GM18505 (cell line): ENCODE data around the gene SP3.

Experiments
- ATAC-seq: cut with Tn5 transposase; IDR thresholded peaks from one replicate; pipeline ENCODE4 v1.9.1; 2021; ENCODE audit not compliant: unreplicated experiment
- POLR2A ChIP-seq: IDR thresholded peaks from 4 replicates; pipeline ENCODE4 v1.6.1; 2011; ENCODE audit warnings: borderline replicate concordance; ENCODE audit not compliant: insufficient read depth, insufficient read length; ENCODE audit errors: extremely low read depth

The SP3 gene

DNA sequence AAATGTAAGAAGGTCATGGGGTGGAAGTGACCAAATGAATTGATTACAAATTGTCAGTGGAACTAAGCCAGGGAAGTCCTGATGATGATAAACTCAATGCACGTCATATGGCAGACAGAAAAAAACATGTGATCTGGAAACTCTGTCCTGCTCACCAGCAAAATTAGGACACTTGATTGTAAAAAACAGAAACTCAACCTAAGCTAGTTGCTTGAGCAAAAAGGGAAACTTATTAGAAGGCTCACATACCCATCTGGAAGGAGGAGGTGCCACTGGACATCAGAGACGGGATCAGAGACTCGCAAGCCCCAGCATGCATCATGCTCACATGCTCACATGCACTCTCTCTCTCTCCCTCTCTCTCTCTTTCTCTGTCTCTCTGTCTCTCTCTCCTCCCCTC, 96.8 kb downstream of the SP3 start:
- no peak for ATAC-seq
- no peak for TF ChIP-seq POLR2A

DNA sequence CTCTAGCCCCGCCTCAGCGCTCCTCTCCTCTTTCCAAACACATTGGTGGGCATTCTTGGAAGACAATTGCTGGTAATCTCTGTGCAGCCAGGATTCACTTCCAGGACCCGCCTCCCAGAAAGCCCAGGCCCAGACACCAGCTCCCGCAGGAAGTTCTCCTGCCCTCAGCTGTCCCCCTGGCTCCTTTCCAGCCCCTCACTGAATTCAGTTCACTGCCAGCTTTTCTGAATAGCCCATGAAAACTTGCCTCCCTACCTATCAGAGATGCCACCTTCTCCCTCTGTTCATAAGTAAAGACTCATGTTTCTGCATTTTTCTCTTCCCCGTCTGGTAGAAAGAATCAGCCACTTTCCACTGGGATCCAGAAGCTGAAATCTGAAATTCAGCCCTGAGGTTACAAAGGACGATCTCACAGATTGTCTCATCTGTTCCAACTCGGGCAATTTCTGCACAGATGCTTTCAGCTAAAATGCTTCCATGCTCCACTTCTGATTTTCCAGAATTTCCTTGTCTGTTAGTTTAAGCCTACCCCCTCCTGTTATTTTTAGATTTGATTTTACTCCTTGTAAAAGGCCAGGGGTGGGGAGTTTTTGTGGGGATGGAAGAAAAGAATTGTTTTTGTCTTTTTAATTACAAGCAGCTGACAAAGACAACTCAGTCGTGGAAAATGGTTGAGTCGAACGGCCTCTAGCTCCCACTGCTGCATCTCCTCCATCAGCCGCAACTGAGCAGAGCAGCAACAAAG, 98.1 kb downstream of the SP3 start:
- no peak for ATAC-seq
- TF ChIP-seq POLR2A = no peak

DNA sequence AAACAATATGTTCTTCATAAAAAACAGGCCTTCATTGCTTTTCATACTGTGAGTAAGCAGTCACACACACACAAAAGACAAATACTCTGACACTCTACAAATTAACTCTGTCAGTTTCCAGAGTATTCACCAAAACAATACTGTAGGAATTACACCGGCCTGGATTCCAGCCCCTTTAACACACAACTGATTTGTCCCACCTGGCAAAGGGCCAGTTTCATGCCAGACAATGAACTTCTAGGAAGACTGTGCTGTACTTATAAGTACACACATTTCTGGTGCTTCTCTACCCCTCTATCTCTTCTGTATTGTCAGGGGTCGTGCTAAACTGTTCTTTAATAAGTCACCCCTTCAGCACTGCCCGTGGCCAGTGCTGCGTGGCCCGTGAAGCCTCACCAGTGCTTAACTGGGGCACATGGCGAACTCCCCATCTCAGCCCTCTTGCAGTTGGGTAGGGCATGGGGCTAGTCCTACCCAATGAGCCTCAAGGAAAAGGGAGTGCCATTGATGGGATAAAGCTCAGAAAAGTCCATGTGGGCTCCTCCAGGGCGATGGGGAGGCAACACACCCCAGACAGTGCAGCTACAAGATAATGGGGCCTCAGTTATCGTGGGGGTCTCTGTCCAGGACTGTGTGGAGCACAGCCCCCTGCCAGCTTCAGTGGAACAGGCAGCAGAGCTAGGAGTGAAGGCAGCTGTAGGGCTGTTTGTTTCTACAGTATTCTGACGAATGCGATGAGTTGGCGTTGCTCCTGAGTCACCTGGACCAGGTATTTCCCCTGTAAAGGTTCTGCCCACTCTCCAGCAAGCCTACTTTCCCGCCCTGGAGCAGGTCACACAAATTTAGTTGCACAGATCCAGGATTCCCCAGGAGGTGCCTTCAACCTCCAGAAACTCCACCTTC, 99.0 kb downstream of the SP3 start:
- TF ChIP-seq POLR2A = no peak
- no peak for ATAC-seq

DNA sequence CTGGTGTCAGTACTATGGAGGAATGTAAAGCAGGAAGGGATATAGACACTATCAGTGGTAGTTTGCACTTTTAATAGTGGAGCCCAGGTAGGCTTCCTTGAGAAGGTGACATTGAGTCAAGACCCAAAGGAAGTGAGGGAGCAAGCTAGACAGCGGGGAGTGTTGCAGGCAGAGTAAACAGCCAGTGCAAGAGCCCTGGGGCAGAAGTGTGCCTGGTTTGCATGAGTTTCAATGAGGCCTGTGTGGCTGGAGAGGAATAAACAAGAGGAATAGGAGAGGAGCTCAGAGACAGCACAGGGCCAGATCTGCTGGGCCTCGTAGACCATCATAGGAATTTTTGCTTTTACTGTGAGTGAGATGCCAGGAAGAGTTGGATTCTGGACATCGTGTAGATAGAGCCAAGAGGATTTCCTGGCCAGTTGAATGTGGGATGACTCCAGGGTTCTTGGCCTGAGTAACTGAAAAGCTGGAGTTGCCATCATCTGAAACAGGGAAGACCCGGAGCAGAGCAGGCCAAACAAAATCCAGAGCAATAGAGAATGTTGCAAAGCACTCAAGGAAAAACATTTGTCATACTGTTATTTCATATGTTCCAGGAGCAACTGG, 102.5 kb downstream of the SP3 start:
- no peak for TF ChIP-seq POLR2A
- ATAC-seq = no peak

DNA sequence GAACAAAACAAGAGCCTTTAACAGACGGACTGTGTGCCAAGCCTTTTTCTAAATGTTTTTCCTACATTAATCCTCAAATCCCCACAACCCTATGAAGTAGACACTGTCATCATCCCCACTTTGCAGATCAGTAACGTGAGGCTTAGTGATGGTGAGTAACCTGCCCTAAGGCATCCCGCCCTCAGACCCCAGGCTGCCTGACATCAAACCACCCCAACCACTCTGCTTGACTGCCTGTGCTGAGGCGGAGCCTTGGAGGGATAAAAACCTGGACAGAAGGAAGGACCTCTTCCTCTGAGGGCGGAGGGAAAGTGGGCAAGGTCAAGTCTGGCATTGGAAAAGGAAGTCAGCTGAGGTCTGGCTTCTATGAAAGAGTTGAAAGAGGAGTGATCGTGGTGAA, 104.6 kb downstream of the SP3 start:
- no peak for TF ChIP-seq POLR2A

DNA sequence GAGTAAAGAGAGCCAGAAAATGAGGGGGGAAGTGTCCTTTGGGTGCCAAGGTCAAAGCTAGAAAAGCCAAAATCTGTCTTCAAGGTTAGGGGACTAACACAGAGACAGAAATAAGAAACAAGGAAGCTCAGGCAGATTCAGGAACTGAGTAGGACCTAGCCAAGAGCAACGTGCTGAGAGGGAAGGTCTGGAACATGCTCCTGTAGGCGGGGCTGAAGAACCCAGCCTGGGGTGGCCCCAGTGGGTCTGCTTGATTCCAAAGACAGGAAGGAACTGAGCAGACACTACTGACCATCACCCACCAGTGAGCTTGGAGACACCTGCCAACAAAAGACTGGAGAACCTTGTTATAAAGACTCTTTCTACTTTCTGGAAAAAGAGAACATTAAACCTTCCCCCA, 105.1 kb downstream of the SP3 start:
- no peak for ATAC-seq
- no peak for TF ChIP-seq POLR2A

More for the DNA sequence above, 104.6 kb downstream of the SP3 start:
- no peak for ATAC-seq

DNA sequence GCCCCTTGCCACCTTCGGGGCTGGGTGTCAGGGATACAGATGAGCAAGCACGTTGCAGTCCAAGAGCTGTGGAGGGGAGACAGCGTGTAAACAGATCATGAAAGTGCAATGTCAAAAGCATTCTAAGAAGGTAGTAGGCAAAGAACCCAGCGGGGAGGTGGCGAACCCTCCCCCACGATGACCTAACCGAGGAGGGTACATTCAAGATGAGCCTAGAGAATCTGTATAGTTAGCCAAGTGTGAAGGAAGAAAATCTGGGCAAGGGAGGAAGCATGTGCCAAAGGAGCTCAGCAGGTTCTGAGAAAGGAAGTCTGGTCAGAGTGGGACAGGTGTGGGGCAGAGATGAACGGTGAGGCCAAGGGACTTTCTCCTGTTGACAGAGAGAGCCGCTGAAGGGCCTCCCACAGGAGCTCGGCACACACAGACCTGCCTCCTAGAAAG, 106.9 kb downstream of the SP3 start:
- TF ChIP-seq POLR2A = no peak
- no peak for ATAC-seq
